Spleen (tissue), 7 donors: Measurements from ENCODE around the gene LRRC30.

Experiments
- CTCF ChIP-seq, 11 experiments: fragments of 200-600 bp in 7 of 11; fragments of 450-650 bp in 4 of 11; sonication (generic) in 4 of 11; IDR thresholded peaks in 8 of 11; conservative IDR thresholded peaks in 3 of 11; 1 replicate in 7 of 11; 2 replicates in 4 of 11; pipeline versions ENCODE4 v1.4.0 to v1.8.0; 2016 to 2021; ENCODE audit warnings: antibody characterized with exemption in 11 of 11, inconsistent platforms in 4 of 11, mild to moderate bottlenecking in 1 of 11
- POLR2A ChIP-seq, 3 donors: fragments of 450-650 bp; IDR thresholded peaks; one replicate each; pipeline ENCODE4 v1.5.1; 2017; ENCODE audit warnings: antibody characterized with exemption in 3 of 3, mild to moderate bottlenecking in 1 of 3
- donor health status: DM: no; HTN: no; CAD: no; lungs with moderate emphysema.
- donor health status: DM: no; HTN: no; CAD: no.
- donor health status: DM: no; HTN: no; CAD: no.

- no peak for TF ChIP-seq CTCF (IDR thresholded peaks at IDR 0.05 in 8 of 11, conservative IDR thresholded peaks at IDR 0.05 in 3 of 11)
- TF ChIP-seq POLR2A (IDR thresholded peaks at IDR 0.05): no peak
These were observed 25.5 kb upstream of the LRRC30 start for GRCh38 chr18:7205346-7205745.
